Measurements from ENCODE around the gene MAML3.
A peak's percentile ranks its signal among the peaks of the same experiment; 100 is the strongest.

MAML3 gene

GRCh38 chr4:140100771-140101170 lies 53.2 kb downstream of the MAML3 start:
- DNase-seq (ENCODE audit: low read depth, low spot score) = no peak

- DNase-seq (ENCODE audit: low read depth, low spot score) = no peak
These were observed 54.0 kb downstream of the MAML3 start for GRCh38 chr4:140099983-140100382.

GRCh38 chr4:140098455-140099160 lies 55.4 kb downstream of the MAML3 start:
- no peak for DNase-seq (ENCODE audit: low read depth, low spot score)

- DNase-seq (ENCODE audit: low read depth, low spot score) = no peak
These were observed 56.4 kb downstream of the MAML3 start for GRCh38 chr4:140097572-140097971.

- no peak for DNase-seq (ENCODE audit: low read depth, low spot score)
These were observed 57.1 kb downstream of the MAML3 start for GRCh38 chr4:140096921-140097320.

- no peak for DNase-seq (ENCODE audit: low read depth, low spot score)
These were observed 57.5 kb downstream of the MAML3 start for GRCh38 chr4:140096483-140096861.

- DNase-seq (ENCODE audit: low read depth, low spot score) = peak; percentile 32
These were observed 58.1 kb downstream of the MAML3 start for GRCh38 chr4:140095694-140096482.

- DNase-seq (ENCODE audit: low read depth, low spot score) = no peak
These were observed 59.3 kb downstream of the MAML3 start for GRCh38 chr4:140094438-140095420.

GRCh38 chr4:140092094-140092851 lies 61.7 kb downstream of the MAML3 start:
- DNase-seq (ENCODE audit: low read depth, low spot score) = no peak

- no peak for DNase-seq (ENCODE audit: low read depth, low spot score)
These were observed 62.7 kb downstream of the MAML3 start for GRCh38 chr4:140091305-140091704.

GRCh38 chr4:140090215-140090731 lies 63.7 kb downstream of the MAML3 start:
- DNase-seq (ENCODE audit: low read depth, low spot score) = no peak

- DNase-seq (ENCODE audit: low read depth, low spot score) = no peak
These were observed 64.8 kb downstream of the MAML3 start for GRCh38 chr4:140089216-140089615.

- no peak for DNase-seq (ENCODE audit: low read depth, low spot score)
These were observed 65.5 kb downstream of the MAML3 start for GRCh38 chr4:140088323-140088967.

- no peak for DNase-seq (ENCODE audit: low read depth, low spot score)
These were observed 68.1 kb downstream of the MAML3 start for GRCh38 chr4:140085881-140086280.

- no peak for DNase-seq (ENCODE audit: low read depth, low spot score)
These were observed 68.8 kb downstream of the MAML3 start for GRCh38 chr4:140085062-140085622.

GRCh38 chr4:140084385-140084784 lies 69.6 kb downstream of the MAML3 start:
- DNase-seq (ENCODE audit: low read depth, low spot score) = no peak

GRCh38 chr4:140082391-140082755 lies 71.6 kb downstream of the MAML3 start:
- no peak for DNase-seq (ENCODE audit: low read depth, low spot score)

- DNase-seq (ENCODE audit: low read depth, low spot score) = no peak
These were observed 72.2 kb downstream of the MAML3 start for GRCh38 chr4:140081641-140082390.

- no peak for DNase-seq (ENCODE audit: low read depth, low spot score)
These were observed 73.1 kb downstream of the MAML3 start for GRCh38 chr4:140080883-140081282.
